ENCODE results near the gene CDK17. TPM values are rescaled to one million over a fixed set of nuclear protein-coding genes. Genes with fewer than 3 reads are reported as not detected.

CDK17 gene
- total RNA-seq, 1 donor from 2014 or later, result 112 TPM

DNA sequence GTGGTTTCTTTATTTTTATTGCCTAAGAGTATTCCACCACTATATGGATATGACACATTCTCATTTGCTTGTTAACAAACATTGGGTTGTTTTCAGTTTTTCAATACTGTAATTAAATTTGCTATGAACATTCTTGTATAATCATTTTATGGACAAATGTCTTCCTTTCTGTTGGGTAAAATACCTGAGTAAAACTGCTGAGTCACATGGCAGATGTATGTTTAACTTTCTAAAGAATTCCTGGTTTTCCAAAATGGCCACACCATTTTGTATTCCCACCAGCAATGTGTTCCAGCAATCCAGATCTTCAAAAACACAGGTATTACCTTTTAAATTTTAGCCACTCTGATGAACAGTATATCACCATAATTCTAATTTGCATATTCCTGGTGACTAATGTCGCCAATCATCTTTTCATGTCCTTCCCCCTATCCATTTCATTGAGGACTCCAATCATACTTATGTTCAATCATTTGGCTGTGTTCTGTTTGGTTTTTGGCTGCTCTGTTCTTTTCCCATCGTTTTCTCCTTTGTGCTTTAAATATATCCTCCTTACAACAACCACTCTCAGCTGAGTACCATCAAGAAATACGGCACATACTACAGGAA, 36.0 kb downstream of the CDK17 start:
- H3K27ac Mint-ChIP-seq (ENCODE audit: unreplicated experiment), result peak overlapping the region; percentile 91
- no peaks in the 10 kb centered on the region for H3K9me3 Mint-ChIP-seq (ENCODE audit: unreplicated experiment)
- no peaks in the 10 kb centered on the region for H3K27me3 Mint-ChIP-seq (ENCODE audit: unreplicated experiment)
- peaks cover 9% of the 10 kb centered on the region for H3K36me3 Mint-ChIP-seq (ENCODE audit: low read depth, unreplicated experiment)
- DNase-seq (ENCODE audit: low spot score), result no peak
- TF ChIP-seq, protein P1, sequence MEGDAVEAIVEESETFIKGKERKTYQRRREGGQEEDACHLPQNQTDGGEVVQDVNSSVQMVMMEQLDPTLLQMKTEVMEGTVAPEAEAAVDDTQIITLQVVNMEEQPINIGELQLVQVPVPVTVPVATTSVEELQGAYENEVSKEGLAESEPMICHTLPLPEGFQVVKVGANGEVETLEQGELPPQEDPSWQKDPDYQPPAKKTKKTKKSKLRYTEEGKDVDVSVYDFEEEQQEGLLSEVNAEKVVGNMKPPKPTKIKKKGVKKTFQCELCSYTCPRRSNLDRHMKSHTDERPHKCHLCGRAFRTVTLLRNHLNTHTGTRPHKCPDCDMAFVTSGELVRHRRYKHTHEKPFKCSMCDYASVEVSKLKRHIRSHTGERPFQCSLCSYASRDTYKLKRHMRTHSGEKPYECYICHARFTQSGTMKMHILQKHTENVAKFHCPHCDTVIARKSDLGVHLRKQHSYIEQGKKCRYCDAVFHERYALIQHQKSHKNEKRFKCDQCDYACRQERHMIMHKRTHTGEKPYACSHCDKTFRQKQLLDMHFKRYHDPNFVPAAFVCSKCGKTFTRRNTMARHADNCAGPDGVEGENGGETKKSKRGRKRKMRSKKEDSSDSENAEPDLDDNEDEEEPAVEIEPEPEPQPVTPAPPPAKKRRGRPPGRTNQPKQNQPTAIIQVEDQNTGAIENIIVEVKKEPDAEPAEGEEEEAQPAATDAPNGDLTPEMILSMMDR (IDR thresholded peaks at IDR 0.05; ENCODE audit: unreplicated experiment), result no peak
- H3K4me1 Mint-ChIP-seq (ENCODE audit: unreplicated experiment), result peaks cover 60% of the 10 kb centered on the region
- peak overlapping the region; percentile 58 for H3K4me3 Mint-ChIP-seq (ENCODE audit: unreplicated experiment)

DNA sequence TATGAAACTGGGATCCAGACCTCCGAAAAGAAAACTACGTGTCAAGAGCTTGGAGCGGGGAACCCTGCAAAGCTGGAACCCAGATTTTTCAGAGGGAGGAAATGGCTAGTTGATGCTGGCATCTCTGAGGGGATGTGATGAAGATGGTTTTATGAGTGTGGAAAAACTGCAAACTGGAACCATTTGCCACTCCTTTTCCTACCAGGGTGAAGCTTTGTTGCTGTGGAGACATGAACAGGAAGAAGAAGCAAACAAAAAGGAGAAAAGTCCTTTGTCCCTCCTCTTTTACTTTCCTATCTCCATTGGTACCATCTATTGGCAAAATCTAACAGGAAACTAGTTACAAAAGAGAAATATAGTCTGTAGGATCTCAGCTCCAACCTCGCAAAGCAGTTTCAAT, 39.2 kb downstream of the CDK17 start:
- H3K4me1 Mint-ChIP-seq (ENCODE audit: unreplicated experiment), result peaks cover 52% of the 10 kb centered on the region
- H3K9me3 Mint-ChIP-seq (ENCODE audit: unreplicated experiment), result no peaks in the 10 kb centered on the region
- H3K4me3 Mint-ChIP-seq (ENCODE audit: unreplicated experiment), result no peak overlapping the region
- peak overlapping the region; percentile 98 for H3K27ac Mint-ChIP-seq (ENCODE audit: unreplicated experiment)
- no peak for DNase-seq (ENCODE audit: low spot score)
- H3K36me3 Mint-ChIP-seq (ENCODE audit: low read depth, unreplicated experiment), result peaks cover 13% of the 10 kb centered on the region
- TF ChIP-seq, protein P1 (IDR thresholded peaks at IDR 0.05; ENCODE audit: unreplicated experiment), result no peak
- H3K27me3 Mint-ChIP-seq (ENCODE audit: unreplicated experiment), result no peaks in the 10 kb centered on the region

DNA sequence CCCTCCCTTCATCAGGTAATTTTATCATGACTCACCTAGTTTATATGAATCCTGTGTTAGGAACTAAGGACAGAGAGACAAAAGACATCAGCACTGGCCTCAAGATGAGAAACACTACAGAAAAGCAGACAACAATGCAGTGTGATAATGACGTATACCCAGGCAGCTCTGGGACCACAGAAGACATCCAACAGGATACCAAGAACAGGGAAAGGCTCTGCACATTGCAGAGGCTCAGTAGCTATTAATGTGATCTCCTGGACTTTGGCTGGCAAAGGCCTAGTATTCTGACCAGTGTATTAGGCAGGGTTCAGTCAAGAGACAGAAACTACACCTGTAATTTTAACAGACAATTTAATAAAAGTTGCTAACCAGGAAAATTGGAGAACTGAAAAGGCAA, 39.7 kb downstream of the CDK17 start:
- Mint-ChIP-seq H3K4me3 (ENCODE audit: unreplicated experiment) (peak overlapping the region; percentile 65), H3K27ac (ENCODE audit: unreplicated experiment) (peak overlapping the region; percentile 98), H3K27me3 (ENCODE audit: unreplicated experiment) (no peaks in the 10 kb centered on the region), H3K4me1 (ENCODE audit: unreplicated experiment) (peaks cover 56% of the 10 kb centered on the region), H3K36me3 (ENCODE audit: low read depth, unreplicated experiment) (peaks cover 13% of the 10 kb centered on the region), H3K9me3 (ENCODE audit: unreplicated experiment) (no peaks in the 10 kb centered on the region)
- no peak for DNase-seq (ENCODE audit: low spot score)
- TF ChIP-seq, protein P1 (IDR thresholded peaks at IDR 0.05; ENCODE audit: unreplicated experiment), result no peak

DNA sequence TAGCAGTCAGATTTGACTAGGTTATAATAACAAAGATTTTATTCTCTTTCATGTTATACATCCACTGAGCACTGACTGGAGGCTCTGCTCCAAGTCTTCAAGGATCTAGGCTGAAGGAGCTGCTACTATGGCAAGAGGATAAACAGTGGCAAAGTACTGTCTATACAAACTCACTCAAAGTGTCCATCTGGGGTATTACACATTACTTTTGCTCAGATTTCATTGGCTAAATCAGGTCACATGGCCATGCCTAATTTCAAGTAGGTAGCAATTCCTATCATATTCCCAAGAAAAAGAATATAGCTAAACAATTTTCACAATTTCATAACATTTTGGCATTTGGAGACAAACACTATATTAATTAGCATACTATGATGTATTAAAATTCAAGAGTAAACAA, 40.9 kb downstream of the CDK17 start:
- no peak for DNase-seq (ENCODE audit: low spot score)
- TF ChIP-seq, protein P1 (IDR thresholded peaks at IDR 0.05; ENCODE audit: unreplicated experiment), result peak; percentile 23
- H3K36me3 Mint-ChIP-seq (ENCODE audit: low read depth, unreplicated experiment), result peaks cover 12% of the 10 kb centered on the region
- peaks cover 61% of the 10 kb centered on the region for H3K4me1 Mint-ChIP-seq (ENCODE audit: unreplicated experiment)
- H3K9me3 Mint-ChIP-seq (ENCODE audit: unreplicated experiment), result no peaks in the 10 kb centered on the region
- H3K27me3 Mint-ChIP-seq (ENCODE audit: unreplicated experiment), result no peaks in the 10 kb centered on the region
- no peak overlapping the region for H3K4me3 Mint-ChIP-seq (ENCODE audit: unreplicated experiment)
- H3K27ac Mint-ChIP-seq (ENCODE audit: unreplicated experiment), result no peak overlapping the region

DNA sequence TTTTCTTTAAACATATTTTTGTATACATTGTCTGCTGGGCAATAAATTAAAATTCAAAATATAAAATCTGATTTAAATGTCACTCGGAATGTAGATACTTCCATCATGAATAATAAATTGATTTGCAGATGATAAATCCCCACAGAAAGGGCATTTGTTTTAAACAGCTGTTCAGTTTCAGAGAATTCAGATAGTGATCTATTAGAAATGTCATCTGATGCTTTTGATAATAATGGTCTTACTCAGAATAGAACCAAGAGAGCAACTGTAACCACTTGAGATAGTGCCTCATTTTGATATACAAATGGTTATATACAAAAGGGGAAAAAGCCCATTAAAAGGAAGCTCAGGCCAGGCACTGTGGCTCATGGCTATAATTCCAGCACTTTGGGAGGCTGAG, 43.4 kb downstream of the CDK17 start:
- Mint-ChIP-seq H3K27ac (ENCODE audit: unreplicated experiment) (no peak overlapping the region), H3K27me3 (ENCODE audit: unreplicated experiment) (no peaks in the 10 kb centered on the region), H3K36me3 (ENCODE audit: low read depth, unreplicated experiment) (peaks cover 7% of the 10 kb centered on the region), H3K4me3 (ENCODE audit: unreplicated experiment) (no peak overlapping the region), H3K9me3 (ENCODE audit: unreplicated experiment) (no peaks in the 10 kb centered on the region), H3K4me1 (ENCODE audit: unreplicated experiment) (peaks cover 62% of the 10 kb centered on the region)
- no peak for DNase-seq (ENCODE audit: low spot score)
- TF ChIP-seq, protein P1 (IDR thresholded peaks at IDR 0.05; ENCODE audit: unreplicated experiment), result no peak
